Measurements from ENCODE around the gene PLCH2. TPM values are rescaled to one million over a fixed set of nuclear protein-coding genes. Genes with fewer than 3 reads are reported as not detected.
A peak's percentile ranks its signal among the peaks of the same experiment; 100 is the strongest.

PLCH2 gene
- total and polyA plus RNA-seq, 2 of the 13 experiments (the other 11 are each of a cell fraction or from before 2014, with no cell fraction given) = 0.15 to 0.67 TPM

DNA sequence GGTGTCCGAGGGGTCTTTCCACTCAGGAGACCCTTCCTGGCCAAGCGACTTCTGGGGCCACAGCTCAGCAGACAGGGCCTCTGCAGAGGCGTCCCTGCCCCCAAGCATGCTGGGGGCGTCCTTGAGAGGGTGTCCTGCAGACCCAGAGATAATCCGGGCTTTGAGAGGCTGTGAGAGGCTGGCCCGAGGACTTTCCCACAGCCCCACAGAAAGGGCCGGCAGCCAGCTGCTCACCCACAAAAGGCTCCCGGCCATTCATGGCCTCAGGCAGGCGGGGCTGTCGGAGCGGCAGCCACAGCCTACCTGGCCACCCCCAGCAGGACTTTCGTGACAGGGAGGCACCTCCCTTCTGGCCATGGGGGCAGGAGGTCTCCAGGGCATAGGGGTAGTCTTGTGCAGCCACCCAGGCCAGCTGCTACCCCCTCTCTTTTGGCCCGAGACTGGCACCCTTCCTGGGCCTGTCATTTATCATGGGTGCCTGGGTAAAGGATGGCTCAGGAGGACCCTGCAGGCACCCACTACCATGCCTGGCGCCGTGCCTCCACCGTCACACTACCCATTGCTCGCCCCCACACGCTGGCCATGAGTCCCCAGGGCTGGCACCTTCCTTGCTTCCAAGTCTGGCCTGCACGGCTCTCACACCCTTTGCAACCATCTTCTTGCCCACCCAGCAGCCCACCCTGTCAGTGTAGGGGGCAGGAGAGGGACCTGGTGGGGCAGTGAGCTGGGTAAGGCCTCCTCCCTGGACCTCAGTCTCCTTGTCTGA lies 69.0 kb downstream of the PLCH2 start:
- POLR2A ChIA-PET = interaction anchor here (0.7 to 3.4 kb wide), 10 partner anchors 11 to 132 kb away, joined by 3 to 38 read pairs (median 8); partner anchors contain the start of genes PANK4, PEX10 and TNFRSF14
- H3K27ac ChIP-seq (ENCODE audit: extremely low read length, insufficient read depth, low read length) = no peak overlapping the region
- DNase-seq (ENCODE audit: low spot score) = no peak
- TF ChIP-seq TARDBP (CRISPR knock-in tag; IDR thresholded peaks at IDR 0.05) = no peak
- TF ChIP-seq, protein P1, sequence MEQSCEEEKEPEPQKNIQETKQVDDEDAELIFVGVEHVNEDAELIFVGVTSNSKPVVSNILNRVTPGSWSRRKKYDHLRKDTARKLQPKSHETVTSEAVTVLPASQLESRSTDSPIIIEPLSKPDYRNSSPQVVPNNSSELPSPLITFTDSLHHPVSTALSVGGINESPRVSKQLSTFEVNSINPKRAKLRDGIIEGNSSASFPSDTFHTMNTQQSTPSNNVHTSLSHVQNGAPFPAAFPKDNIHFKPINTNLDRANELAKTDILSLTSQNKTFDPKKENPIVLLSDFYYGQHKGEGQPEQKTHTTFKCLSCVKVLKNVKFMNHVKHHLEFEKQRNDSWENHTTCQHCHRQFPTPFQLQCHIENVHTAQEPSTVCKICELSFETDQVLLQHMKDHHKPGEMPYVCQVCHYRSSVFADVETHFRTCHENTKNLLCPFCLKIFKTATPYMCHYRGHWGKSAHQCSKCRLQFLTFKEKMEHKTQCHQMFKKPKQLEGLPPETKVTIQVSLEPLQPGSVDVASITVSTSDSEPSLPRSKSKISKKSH (CRISPR knock-in tag; IDR thresholded peaks at IDR 0.05; ENCODE audit: borderline replicate concordance) = no peak
- no peak for TF ChIP-seq KMT2B (CRISPR knock-in tag; IDR thresholded peaks at IDR 0.05)
- TF ChIP-seq, protein P2, sequence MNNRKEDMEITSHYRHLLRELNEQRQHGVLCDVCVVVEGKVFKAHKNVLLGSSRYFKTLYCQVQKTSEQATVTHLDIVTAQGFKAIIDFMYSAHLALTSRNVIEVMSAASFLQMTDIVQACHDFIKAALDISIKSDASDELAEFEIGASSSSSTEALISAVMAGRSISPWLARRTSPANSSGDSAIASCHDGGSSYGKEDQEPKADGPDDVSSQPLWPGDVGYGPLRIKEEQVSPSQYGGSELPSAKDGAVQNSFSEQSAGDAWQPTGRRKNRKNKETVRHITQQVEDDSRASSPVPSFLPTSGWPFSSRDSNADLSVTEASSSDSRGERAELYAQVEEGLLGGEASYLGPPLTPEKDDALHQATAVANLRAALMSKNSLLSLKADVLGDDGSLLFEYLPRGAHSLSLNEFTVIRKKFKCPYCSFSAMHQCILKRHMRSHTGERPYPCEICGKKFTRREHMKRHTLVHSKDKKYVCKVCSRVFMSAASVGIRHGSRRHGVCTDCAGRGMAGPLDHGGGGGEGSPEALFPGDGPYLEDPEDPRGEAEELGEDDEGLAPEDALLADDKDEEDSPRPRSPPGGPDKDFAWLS (CRISPR knock-in tag; IDR thresholded peaks at IDR 0.05; ENCODE audit: borderline replicate concordance) = no peak
- TF ChIP-seq, protein P3, sequence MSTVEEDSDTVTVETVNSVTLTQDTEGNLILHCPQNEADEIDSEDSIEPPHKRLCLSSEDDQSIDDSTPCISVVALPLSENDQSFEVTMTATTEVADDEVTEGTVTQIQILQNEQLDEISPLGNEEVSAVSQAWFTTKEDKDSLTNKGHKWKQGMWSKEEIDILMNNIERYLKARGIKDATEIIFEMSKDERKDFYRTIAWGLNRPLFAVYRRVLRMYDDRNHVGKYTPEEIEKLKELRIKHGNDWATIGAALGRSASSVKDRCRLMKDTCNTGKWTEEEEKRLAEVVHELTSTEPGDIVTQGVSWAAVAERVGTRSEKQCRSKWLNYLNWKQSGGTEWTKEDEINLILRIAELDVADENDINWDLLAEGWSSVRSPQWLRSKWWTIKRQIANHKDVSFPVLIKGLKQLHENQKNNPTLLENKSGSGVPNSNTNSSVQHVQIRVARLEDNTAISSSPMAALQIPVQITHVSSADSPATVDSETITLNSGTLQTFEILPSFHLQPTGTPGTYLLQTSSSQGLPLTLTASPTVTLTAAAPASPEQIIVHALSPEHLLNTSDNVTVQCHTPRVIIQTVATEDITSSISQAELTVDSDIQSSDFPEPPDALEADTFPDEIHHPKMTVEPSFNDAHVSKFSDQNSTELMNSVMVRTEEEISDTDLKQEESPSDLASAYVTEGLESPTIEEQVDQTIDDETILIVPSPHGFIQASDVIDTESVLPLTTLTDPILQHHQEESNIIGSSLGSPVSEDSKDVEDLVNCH (CRISPR knock-in tag; IDR thresholded peaks at IDR 0.05) = no peak
- TF ChIP-seq ZNF891 (CRISPR knock-in tag; IDR thresholded peaks at IDR 0.05) = no peak
- TF ChIP-seq, protein P4, sequence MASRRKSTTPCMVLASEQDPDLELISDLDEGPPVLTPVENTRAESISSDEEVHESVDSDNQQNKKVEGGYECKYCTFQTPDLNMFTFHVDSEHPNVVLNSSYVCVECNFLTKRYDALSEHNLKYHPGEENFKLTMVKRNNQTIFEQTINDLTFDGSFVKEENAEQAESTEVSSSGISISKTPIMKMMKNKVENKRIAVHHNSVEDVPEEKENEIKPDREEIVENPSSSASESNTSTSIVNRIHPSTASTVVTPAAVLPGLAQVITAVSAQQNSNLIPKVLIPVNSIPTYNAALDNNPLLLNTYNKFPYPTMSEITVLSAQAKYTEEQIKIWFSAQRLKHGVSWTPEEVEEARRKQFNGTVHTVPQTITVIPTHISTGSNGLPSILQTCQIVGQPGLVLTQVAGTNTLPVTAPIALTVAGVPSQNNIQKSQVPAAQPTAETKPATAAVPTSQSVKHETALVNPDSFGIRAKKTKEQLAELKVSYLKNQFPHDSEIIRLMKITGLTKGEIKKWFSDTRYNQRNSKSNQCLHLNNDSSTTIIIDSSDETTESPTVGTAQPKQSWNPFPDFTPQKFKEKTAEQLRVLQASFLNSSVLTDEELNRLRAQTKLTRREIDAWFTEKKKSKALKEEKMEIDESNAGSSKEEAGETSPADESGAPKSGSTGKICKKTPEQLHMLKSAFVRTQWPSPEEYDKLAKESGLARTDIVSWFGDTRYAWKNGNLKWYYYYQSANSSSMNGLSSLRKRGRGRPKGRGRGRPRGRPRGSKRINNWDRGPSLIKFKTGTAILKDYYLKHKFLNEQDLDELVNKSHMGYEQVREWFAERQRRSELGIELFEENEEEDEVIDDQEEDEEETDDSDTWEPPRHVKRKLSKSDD (CRISPR knock-in tag; IDR thresholded peaks at IDR 0.05; ENCODE audit: low read depth) = no peak
- no peak for TF ChIP-seq PAF1 (CRISPR knock-in tag; IDR thresholded peaks at IDR 0.05)
- TF ChIP-seq, protein P5, sequence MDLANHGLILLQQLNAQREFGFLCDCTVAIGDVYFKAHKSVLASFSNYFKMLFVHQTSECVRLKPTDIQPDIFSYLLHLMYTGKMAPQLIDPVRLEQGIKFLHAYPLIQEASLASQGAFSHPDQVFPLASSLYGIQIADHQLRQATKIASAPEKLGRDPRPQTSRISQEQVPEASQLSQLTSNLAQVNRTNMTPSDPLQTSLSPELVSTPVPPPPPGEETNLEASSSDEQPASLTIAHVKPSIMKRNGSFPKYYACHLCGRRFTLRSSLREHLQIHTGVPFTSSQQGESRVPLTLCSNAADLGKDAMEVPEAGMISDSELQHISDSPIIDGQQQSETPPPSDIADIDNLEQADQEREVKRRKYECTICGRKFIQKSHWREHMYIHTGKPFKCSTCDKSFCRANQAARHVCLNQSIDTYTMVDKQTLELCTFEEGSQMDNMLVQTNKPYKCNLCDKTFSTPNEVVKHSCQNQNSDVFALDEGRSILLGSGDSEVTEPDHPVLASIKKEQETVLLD (CRISPR knock-in tag; IDR thresholded peaks at IDR 0.05; ENCODE audit: low read depth) = no peak
- no peak for TF ChIP-seq ZFP36L2 (CRISPR knock-in tag; IDR thresholded peaks at IDR 0.05)
- TF ChIP-seq SYNCRIP (IDR thresholded peaks at IDR 0.05; ENCODE audit: insufficient read depth, low read depth, low read length) = no peak

More for the DNA sequence above, 69.0 kb downstream of the PLCH2 start:
- no peaks in the 10 kb centered on the region for H4K20me1 ChIP-seq (ENCODE audit: insufficient read depth, low read length)
- WGBS (ENCODE audit: low lambda C conversion rate) = 43% methylated on average over 7 of the region's 19 CpGs
- peaks cover 4 to 6% of the 10 kb centered on the region in 2 experiments; a peak in 2 of 5 replicates for H3K27me3 ChIP-seq (ENCODE audit: control insufficient read depth in 1 of 2, insufficient read depth in 2 of 2, low read length in 2 of 2)
- peaks cover 72% of the 10 kb centered on the region for H3K4me1 ChIP-seq (ENCODE audit: insufficient read depth, low read length)
- ATAC-seq = no peak
- in situ Hi-C loops (cut with HindIII; ENCODE audit: extremely low pct_ligation_motif_present, low pct_unique_long_range_greater_than_20kb) (loop anchor here (5.0 kb wide), 1 partner anchor 133 kb away; the partner anchor contains the start of gene PEX10), intact Hi-C loops (cut with micrococcal nuclease; ENCODE audit: unreplicated experiment) (no loop called here)
- no TSS peak for BruUV-seq (replicated peaks)
- H2AFZ ChIP-seq (ENCODE audit: low read length) = no peak overlapping the region
- no peaks in the 10 kb centered on the region for H3K79me2 ChIP-seq (ENCODE audit: insufficient read depth, low read length)
- FAIRE-seq = no peak
- H3K4me2 ChIP-seq (ENCODE audit: low read depth, low read length) = peak overlapping the region; percentile 83
- H3K9me3 ChIP-seq (ENCODE audit: low read length) = no peaks in the 10 kb centered on the region
- no peaks in the 10 kb centered on the region for H3K36me3 ChIP-seq (replicated peaks in 1 of 2; ENCODE audit: control insufficient read depth in 1 of 2, insufficient read depth in 2 of 2, low read length in 2 of 2)
- CTCF ChIA-PET (ENCODE audit: low intra/inter-chr PET ratio, low total read pairs) = no interaction called here
- H3K9ac ChIP-seq (ENCODE audit: insufficient read depth, low read depth, low read length) = peak overlapping the region; percentile 14
- H3K4me3 ChIP-seq (replicated peaks in 1 of 3; ENCODE audit: insufficient read depth in 1 of 3, low read depth in 2 of 3, low read length in 3 of 3) = peak overlapping the region in 1 of 3 experiments; percentile 60; a peak in 1 of 6 replicates

Data from HepG2 (cell line).